A549 treated with AZD9567 at 1 μM for 4 hours (cell line): ENCODE results near the gene KCNMB2. TPM values are rescaled to one million over a fixed set of nuclear protein-coding genes. Genes with fewer than 3 reads are reported as not detected.

Experiments
- total RNA-seq: library from RNA; stranded (reverse); fragments of 200-300 nt; extraction: Qiagen RNA extraction; gene quantifications from 5 replicates; pipeline ENCODE4 v1.2.3, GENCODE V29; 2022; ENCODE audit not compliant: insufficient read depth

Gene KCNMB2
- not detected in 5 replicates for total RNA-seq

DNA sequence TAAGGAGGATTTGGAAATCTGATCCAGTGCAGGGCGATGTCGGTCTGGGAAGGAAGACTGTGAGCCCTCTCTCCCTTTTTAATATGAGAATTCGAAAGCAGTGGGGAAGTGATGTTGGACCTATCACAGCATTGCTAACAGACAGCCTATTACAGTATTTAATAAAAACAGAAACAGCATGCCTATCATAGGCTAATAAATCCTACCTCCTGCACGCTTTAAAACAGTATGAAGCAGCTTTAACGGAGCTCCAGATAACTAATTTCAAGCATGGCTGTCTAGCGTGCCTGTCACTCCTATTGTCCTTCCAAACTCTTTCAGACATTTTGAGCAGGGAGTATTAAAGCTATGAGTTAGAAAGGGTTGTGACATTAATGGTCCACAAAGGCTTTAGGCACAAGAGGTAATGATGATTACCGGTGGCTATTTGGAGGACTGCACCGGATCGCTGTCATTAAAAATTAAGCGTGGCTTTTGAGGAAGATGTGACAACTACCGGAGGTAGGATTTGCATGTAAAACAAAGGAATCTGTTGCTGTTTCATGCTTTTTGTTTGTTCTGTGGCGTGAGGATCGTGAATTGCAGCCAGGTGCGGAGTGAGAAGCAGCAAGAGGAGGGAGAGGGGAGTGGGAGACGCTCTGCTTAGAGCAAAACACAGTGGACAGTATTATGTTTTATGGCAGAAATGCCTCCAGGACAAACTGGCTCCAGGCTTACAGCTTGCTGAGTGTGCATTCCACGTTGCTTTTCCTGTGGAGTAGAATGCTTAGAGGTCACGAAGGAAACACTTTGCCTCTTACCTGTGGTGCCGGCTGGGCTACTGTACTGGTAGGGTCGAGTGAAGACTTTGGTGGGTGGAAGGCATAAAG is at the start of gene KCNMB2:
TSS of gene KCNMB2 (plus strand) at position 226 of the 869 bp plus-strand sequence.

